Activated CD4-positive, alpha-beta T cell treated with anti-CD3 and anti-CD28 coated beads, Interleukin-2, amount 10 ng/mL, durations not matched to agents 7 days and 5 days (primary cell): ENCODE data around the gene MAML3. TPM values are rescaled to one million over a fixed set of nuclear protein-coding genes. Genes with fewer than 3 reads are reported as not detected.
A peak's percentile ranks its signal among the peaks of the same experiment; 100 is the strongest.

Experiments used
- CTCF ChIA-PET: fragments of 350-600 bp; sonication (Branson Sonifier 250); formaldehyde crosslinking; loops from one replicate; lab custom pipeline; 2021; ENCODE audit warnings: antibody characterized with exemption; lab: Charles Lee
- POLR2A ChIA-PET: fragments of 350-600 bp; sonication (Branson Sonifier 250); formaldehyde crosslinking; loops from one replicate; lab custom pipeline; 2021; ENCODE audit warnings: antibody characterized with exemption; lab: Charles Lee
- DNase-seq: peaks from one replicate; pipeline ENCODE4 v3.0.0-alpha.2; 2020
- H3K27ac Mint-ChIP-seq: one replicate; pipeline ENCODE4 v1.8.0; 2021; ENCODE audit warnings: mild to moderate bottlenecking, moderate library complexity, mixed read lengths
- H3K27me3 Mint-ChIP-seq: one replicate; pipeline ENCODE4 v1.8.0; 2021; ENCODE audit warnings: mixed read lengths
- H3K36me3 Mint-ChIP-seq: one replicate; pipeline ENCODE4 v1.8.0; 2021; ENCODE audit warnings: low read depth, mixed read lengths
- H3K4me1 Mint-ChIP-seq: one replicate; pipeline ENCODE4 v1.8.0; 2021; ENCODE audit warnings: mixed read lengths
- H3K4me3 Mint-ChIP-seq: one replicate; pipeline ENCODE4 v1.8.0; 2021; ENCODE audit warnings: mild to moderate bottlenecking, moderate library complexity, mixed read lengths
- H3K9me3 Mint-ChIP-seq: one replicate; pipeline ENCODE4 v1.8.0; 2021; ENCODE audit warnings: mixed read lengths
- total RNA-seq, 2 experiments: library from RNA; stranded (reverse); gene quantifications; one replicate each; pipeline ENCODE4 v1.2.3, GENCODE V29; 2021

Gene MAML3
- total RNA-seq, 2 experiments from 2014 or later = 2.0 to 2.2 TPM

GRCh38 chr4:139734201-139734874 lies 419.6 kb downstream of the MAML3 start:
- POLR2A ChIA-PET = no interaction called here
- CTCF ChIA-PET = interaction anchor here (0.8 to 1.1 kb wide), 6 partner anchors 15 to 279 kb away, joined by 3 to 4 read pairs (median 3); no protein-coding TSS in a partner anchor
- Mint-ChIP-seq H3K36me3 (no peaks in the 10 kb centered on the region), H3K9me3 (no peaks in the 10 kb centered on the region), H3K4me3 (peak overlapping the region; percentile 55), H3K27me3 (peaks cover 39% of the 10 kb centered on the region), H3K4me1 (peaks cover 12% of the 10 kb centered on the region), H3K27ac (no peak overlapping the region)
- DNase-seq = no peak

- H3K4me1 Mint-ChIP-seq = peaks cover 12% of the 10 kb centered on the region
- no peak for DNase-seq
- peaks cover 39% of the 10 kb centered on the region for H3K27me3 Mint-ChIP-seq
Observed at GRCh38 chr4:139732991-139733570, 420.9 kb downstream of the MAML3 start.

DNA sequence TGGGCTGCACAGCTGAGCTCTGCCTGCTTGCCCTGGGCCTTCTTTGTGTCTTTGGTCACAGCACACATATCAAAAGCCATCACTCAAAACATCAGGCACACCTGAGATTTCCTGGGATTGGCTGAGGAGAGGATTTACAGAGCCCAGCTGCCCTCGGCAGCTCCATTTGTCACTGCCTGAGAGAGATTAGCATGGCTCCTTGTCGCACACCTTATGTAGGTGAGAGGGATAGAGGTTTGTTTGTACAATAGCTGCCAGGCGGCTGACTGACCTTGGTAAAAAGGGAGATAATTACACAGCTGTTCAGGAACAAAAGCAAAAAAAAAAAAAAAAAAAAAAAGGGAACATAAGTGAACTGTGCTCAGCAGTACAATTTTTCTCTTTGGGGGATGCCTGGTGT lies 425.1 kb downstream of the MAML3 start:
- H3K27me3 Mint-ChIP-seq = peaks cover 7% of the 10 kb centered on the region
- no peak for DNase-seq
- POLR2A ChIA-PET = no interaction called here
- no peaks in the 10 kb centered on the region for H3K9me3 Mint-ChIP-seq
- no peak overlapping the region for H3K27ac Mint-ChIP-seq
- CTCF ChIA-PET = interaction anchor here (1.7 kb wide), 1 partner anchor 13 kb away, joined by 3 read pairs; no protein-coding TSS in a partner anchor
- H3K4me1 Mint-ChIP-seq = no peaks in the 10 kb centered on the region
- no peaks in the 10 kb centered on the region for H3K36me3 Mint-ChIP-seq
- no peak overlapping the region for H3K4me3 Mint-ChIP-seq

More at GRCh38 chr4:139732991-139733570, 420.9 kb downstream of the MAML3 start:
- ChIA-PET CTCF (interaction anchor here (0.6 to 1.2 kb wide), 2 partner anchors 9 to 12 kb away, joined by 3 to 6 read pairs; no protein-coding TSS in a partner anchor), POLR2A (no interaction called here)
- Mint-ChIP-seq H3K9me3 (no peaks in the 10 kb centered on the region), H3K36me3 (no peaks in the 10 kb centered on the region), H3K27ac (no peak overlapping the region), H3K4me3 (no peak overlapping the region)

- POLR2A ChIA-PET = no interaction called here
- no peak overlapping the region for H3K4me3 Mint-ChIP-seq
- peaks cover 4% of the 10 kb centered on the region for H3K27me3 Mint-ChIP-seq
- H3K27ac Mint-ChIP-seq = no peak overlapping the region
- H3K9me3 Mint-ChIP-seq = no peaks in the 10 kb centered on the region
- no peaks in the 10 kb centered on the region for H3K4me1 Mint-ChIP-seq
- no peaks in the 10 kb centered on the region for H3K36me3 Mint-ChIP-seq
- CTCF ChIA-PET = interaction anchor here (0.7 to 1.9 kb wide), 4 partner anchors 10 to 125 kb away, joined by 3 to 4 read pairs (median 4); no protein-coding TSS in a partner anchor
- DNase-seq = no peak
Observed at GRCh38 chr4:139728146-139728545, 425.8 kb downstream of the MAML3 start.

- CTCF ChIA-PET = interaction anchor here (1.9 kb wide), 1 partner anchor 11 kb away, joined by 4 read pairs; no protein-coding TSS in a partner anchor
- H3K36me3 Mint-ChIP-seq = no peaks in the 10 kb centered on the region
- no peaks in the 10 kb centered on the region for H3K27me3 Mint-ChIP-seq
- H3K27ac Mint-ChIP-seq = no peak overlapping the region
- no peaks in the 10 kb centered on the region for H3K4me1 Mint-ChIP-seq
- no peak for DNase-seq
- POLR2A ChIA-PET = no interaction called here
- no peak overlapping the region for H3K4me3 Mint-ChIP-seq
- H3K9me3 Mint-ChIP-seq = no peaks in the 10 kb centered on the region
Observed at GRCh38 chr4:139726615-139727014, 427.4 kb downstream of the MAML3 start.

DNA sequence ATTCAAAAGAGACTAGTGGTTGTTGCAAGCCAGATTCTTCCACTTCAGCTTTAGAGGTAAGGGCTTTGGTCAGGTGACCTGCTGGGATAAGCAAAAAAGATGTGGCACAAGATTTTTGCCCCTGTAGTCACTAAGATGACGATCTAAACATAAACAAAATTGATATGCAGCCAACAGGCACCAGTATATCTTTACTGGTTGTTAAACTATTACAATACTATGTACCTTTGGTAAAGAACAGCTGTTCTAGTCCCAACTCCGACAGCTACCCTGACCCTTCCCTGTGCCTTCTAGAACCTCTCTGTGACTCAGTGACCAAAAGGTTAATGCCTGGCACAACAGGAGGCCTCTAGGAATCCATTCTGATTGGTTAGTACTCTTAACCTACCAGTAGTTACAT lies 428.7 kb downstream of the MAML3 start:
- Mint-ChIP-seq H3K27me3 (no peaks in the 10 kb centered on the region), H3K27ac (no peak overlapping the region), H3K9me3 (no peaks in the 10 kb centered on the region), H3K4me3 (no peak overlapping the region), H3K36me3 (no peaks in the 10 kb centered on the region), H3K4me1 (no peaks in the 10 kb centered on the region)
- ChIA-PET POLR2A (no interaction called here), CTCF (interaction anchor here (0.6 kb wide), 1 partner anchor 345 kb away, joined by 3 read pairs; no protein-coding TSS in a partner anchor)
- no peak for DNase-seq

DNA sequence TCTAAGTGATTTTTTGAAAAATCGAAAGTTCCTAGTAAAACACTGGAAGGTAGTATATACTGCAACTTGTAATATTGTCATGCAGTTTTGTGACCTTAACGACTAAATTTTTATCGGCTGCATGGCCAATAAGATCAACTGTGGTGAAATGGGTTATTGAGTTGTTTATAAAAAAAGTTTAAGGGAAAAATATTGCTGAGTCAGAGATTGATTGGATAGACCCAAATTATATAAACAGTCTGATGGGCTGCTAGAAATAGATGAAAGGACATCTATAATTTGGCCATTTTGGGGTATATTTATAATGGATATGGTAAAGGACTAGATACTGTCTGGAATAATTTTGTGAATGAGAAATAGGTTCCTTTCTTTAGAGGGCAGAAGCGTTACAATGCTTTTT lies 432.2 kb downstream of the MAML3 start:
- POLR2A ChIA-PET = no interaction called here
- H3K27me3 Mint-ChIP-seq = no peaks in the 10 kb centered on the region
- no peaks in the 10 kb centered on the region for H3K9me3 Mint-ChIP-seq
- CTCF ChIA-PET = no interaction called here
- no peak overlapping the region for H3K4me3 Mint-ChIP-seq
- H3K4me1 Mint-ChIP-seq = no peaks in the 10 kb centered on the region
- H3K27ac Mint-ChIP-seq = no peak overlapping the region
- DNase-seq = no peak
- H3K36me3 Mint-ChIP-seq = no peaks in the 10 kb centered on the region

GRCh38 chr4:139720806-139721205 lies 433.2 kb downstream of the MAML3 start:
- Mint-ChIP-seq H3K27me3 (no peaks in the 10 kb centered on the region), H3K9me3 (no peaks in the 10 kb centered on the region), H3K4me1 (no peaks in the 10 kb centered on the region), H3K27ac (no peak overlapping the region), H3K4me3 (no peak overlapping the region), H3K36me3 (no peaks in the 10 kb centered on the region)
- DNase-seq = no peak
- POLR2A ChIA-PET = no interaction called here
- CTCF ChIA-PET = no interaction called here

GRCh38 chr4:139719381-139720101 lies 434.4 kb downstream of the MAML3 start:
- Mint-ChIP-seq H3K9me3 (no peaks in the 10 kb centered on the region), H3K36me3 (no peaks in the 10 kb centered on the region), H3K4me3 (no peak overlapping the region), H3K4me1 (no peaks in the 10 kb centered on the region), H3K27me3 (no peaks in the 10 kb centered on the region), H3K27ac (no peak overlapping the region)
- DNase-seq = no peak
- ChIA-PET POLR2A (no interaction called here), CTCF (interaction anchor here (1.2 to 1.3 kb wide), 2 partner anchors 15 to 20 kb away, joined by 3 read pairs; no protein-coding TSS in a partner anchor)

DNA sequence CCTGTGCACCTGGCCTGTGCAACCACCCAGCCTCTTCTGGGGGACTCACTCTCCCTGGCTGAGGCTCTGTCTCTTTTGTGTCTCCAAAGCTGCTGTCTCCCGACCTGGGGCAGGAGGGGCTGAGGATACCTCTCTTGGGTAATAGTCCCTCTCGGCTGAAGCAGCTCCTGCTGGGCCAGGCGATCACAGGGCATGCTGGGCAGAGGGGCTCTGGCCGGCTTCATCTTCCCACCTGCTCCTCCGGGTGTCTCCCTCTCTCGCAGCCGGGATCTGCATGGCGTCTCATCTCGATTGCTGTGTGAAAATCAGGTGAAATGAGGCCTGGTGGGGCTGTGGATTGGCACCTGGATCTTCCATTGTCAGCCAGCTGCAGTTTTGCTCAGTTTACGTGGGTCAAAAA lies 435.2 kb downstream of the MAML3 start:
- CTCF ChIA-PET = interaction anchor here (1.2 to 1.3 kb wide), 2 partner anchors 16 to 19 kb away, joined by 3 read pairs; no protein-coding TSS in a partner anchor
- no peaks in the 10 kb centered on the region for H3K36me3 Mint-ChIP-seq

DNA sequence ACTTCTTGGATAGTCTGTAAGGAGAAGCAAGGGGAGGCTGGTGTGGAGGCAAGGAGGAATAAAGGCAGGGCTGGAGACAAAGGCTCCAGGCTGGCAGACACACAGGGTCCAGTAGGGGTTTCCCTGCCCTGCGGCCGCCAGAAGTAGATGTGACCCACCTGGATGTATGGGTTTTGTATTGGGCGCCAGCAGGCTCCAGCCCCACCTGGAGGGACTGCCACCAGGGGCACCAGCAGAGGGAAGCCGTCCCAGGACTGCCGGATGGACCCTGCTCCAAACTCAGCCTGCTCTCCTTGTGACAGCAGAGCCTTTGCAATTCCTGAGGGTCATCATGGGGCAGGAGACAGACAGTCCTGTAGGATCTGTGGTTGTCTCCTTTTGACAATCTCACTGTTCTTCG lies 435.6 kb downstream of the MAML3 start:
- Mint-ChIP-seq H3K36me3 (no peaks in the 10 kb centered on the region), H3K27ac (no peak overlapping the region), H3K4me1 (no peaks in the 10 kb centered on the region), H3K4me3 (no peak overlapping the region), H3K27me3 (no peaks in the 10 kb centered on the region), H3K9me3 (no peaks in the 10 kb centered on the region)
- ChIA-PET POLR2A (no interaction called here), CTCF (interaction anchor here (1.3 kb wide), 1 partner anchor 18 kb away, joined by 3 read pairs; no protein-coding TSS in a partner anchor)
- no peak for DNase-seq

More for the DNA sequence above, 435.2 kb downstream of the MAML3 start:
- no peaks in the 10 kb centered on the region for H3K27me3 Mint-ChIP-seq
- DNase-seq = no peak
- H3K27ac Mint-ChIP-seq = no peak overlapping the region
- no peaks in the 10 kb centered on the region for H3K9me3 Mint-ChIP-seq
- H3K4me1 Mint-ChIP-seq = no peaks in the 10 kb centered on the region
- H3K4me3 Mint-ChIP-seq = no peak overlapping the region
- POLR2A ChIA-PET = no interaction called here

DNA sequence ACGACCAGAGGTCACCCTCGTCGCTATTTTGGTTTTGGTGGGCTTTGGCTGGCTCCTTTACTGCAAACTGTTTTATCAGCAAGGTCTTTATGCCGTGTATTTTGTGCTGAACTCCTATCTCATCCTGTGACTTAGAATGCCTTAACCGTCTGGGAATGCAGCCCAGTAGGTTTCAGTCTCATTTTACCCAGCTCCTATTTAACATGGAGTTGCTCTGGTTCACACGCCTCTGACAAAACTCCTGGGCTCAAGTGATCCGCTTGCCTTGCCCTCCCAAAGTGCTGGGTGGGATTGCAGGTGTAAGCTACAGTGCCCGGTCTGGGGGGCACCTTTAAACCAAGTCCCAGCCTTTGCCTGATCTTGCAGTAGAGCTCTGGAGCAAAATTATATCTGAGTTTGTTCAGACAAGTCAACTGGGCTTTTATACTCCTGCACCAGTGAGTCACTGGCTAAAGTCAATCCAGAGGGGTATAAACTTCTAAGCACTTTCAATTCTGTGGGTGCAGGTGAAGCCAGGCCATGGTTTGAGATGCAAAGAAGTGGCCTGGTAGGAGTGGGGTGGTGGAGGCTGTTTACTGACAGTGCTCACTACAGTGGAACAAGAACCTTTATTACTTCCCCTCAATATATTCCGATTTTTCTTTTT lies 438.1 kb downstream of the MAML3 start:
- Mint-ChIP-seq H3K36me3 (no peaks in the 10 kb centered on the region), H3K27me3 (no peaks in the 10 kb centered on the region), H3K9me3 (no peaks in the 10 kb centered on the region), H3K4me3 (no peak overlapping the region), H3K4me1 (no peaks in the 10 kb centered on the region), H3K27ac (no peak overlapping the region)
- DNase-seq = no peak
- CTCF ChIA-PET = interaction anchor here (0.6 to 1.0 kb wide), 2 partner anchors 13 to 70 kb away, joined by 3 read pairs; no protein-coding TSS in a partner anchor
- POLR2A ChIA-PET = no interaction called here
